CD8-positive, alpha-beta memory T cell (primary cell): Measurements from ENCODE around the gene RAB26. TPM values are rescaled to one million over a fixed set of nuclear protein-coding genes. Genes with fewer than 3 reads are reported as not detected.

ENCODE experiments used
- CTCF ChIA-PET: fragments of 350-600 bp; sonication (Branson Sonifier 250); formaldehyde crosslinking; loops from one replicate; lab custom pipeline; 2021; ENCODE audit warnings: antibody characterized with exemption; lab: Charles Lee
- POLR2A ChIA-PET: fragments of 350-600 bp; sonication (Branson Sonifier 250); formaldehyde crosslinking; loops from one replicate; lab custom pipeline; 2021; ENCODE audit warnings: antibody characterized with exemption; lab: Charles Lee
- DNase-seq, 5 donors: peaks; one replicate each; pipeline versions ENCODE4 v3.0.0 to v3.0.0-alpha.2; 2020 to 2022; ENCODE audit warnings: mixed read lengths in 1 of 5
- H3K27ac ChIP-seq: one replicate; pipeline ENCODE4 v1.7.0; 2013; ENCODE audit warnings: low read depth, mild to moderate bottlenecking, low read length, moderate library complexity
- H3K27me3 ChIP-seq: 2 replicates; pipeline ENCODE4 v1.7.0; 2013; ENCODE audit warnings: low read length, mild to moderate bottlenecking; ENCODE audit not compliant: insufficient read depth, poor library complexity, severe bottlenecking
- H3K36me3 ChIP-seq: 2 replicates; pipeline ENCODE4 v1.7.0; 2013; ENCODE audit warnings: mild to moderate bottlenecking, low read length, moderate library complexity; ENCODE audit not compliant: insufficient read depth
- H3K4me1 ChIP-seq: 2 replicates; pipeline ENCODE4 v1.7.0; 2013; ENCODE audit warnings: mild to moderate bottlenecking, low read length, moderate library complexity; ENCODE audit not compliant: insufficient read depth
- H3K4me3 ChIP-seq: 2 replicates; pipeline ENCODE4 v1.7.0; 2013; ENCODE audit warnings: mild to moderate bottlenecking, low read length
- H3K9me3 ChIP-seq: 2 replicates; pipeline ENCODE4 v1.7.0; 2013; ENCODE audit warnings: mild to moderate bottlenecking, low read length
- H3K27ac Mint-ChIP-seq, 8 donors: one replicate each; pipeline ENCODE4 v1.8.0; 2020 to 2021; ENCODE audit warnings: mixed read lengths in 8 of 8, mild to moderate bottlenecking in 6 of 8, inconsistent platforms in 3 of 8, moderate library complexity in 3 of 8
- H3K27me3 Mint-ChIP-seq, 2 donors: one replicate each; pipeline ENCODE4 v1.8.0; 2020 to 2021; ENCODE audit warnings: mixed read lengths in 2 of 2, mild to moderate bottlenecking in 1 of 2, moderate library complexity in 1 of 2
- H3K36me3 Mint-ChIP-seq, 3 donors: one replicate each; pipeline ENCODE4 v1.8.0; 2020 to 2021; ENCODE audit warnings: mixed read lengths in 3 of 3, inconsistent platforms in 1 of 3, mild to moderate bottlenecking in 1 of 3
- H3K4me1 Mint-ChIP-seq, 3 donors: one replicate each; pipeline ENCODE4 v1.8.0; 2020 to 2021; ENCODE audit warnings: mixed read lengths in 3 of 3, inconsistent platforms in 1 of 3, mild to moderate bottlenecking in 1 of 3
- H3K4me3 Mint-ChIP-seq, 7 donors: one replicate each; pipeline ENCODE4 v1.8.0; 2020 to 2021; ENCODE audit warnings: mixed read lengths in 7 of 7, mild to moderate bottlenecking in 6 of 7, moderate library complexity in 4 of 7, inconsistent platforms in 2 of 7
- H3K9me3 Mint-ChIP-seq, 5 donors: one replicate each; pipeline ENCODE4 v1.8.0; 2020 to 2022; ENCODE audit warnings: mixed read lengths in 5 of 5, mild to moderate bottlenecking in 3 of 5, moderate library complexity in 2 of 5, inconsistent platforms in 1 of 5
- polyA plus RNA-seq: library from polyadenylated mRNA; unstranded; fragments of 300-500 nt; fragmentation: Illumina TruSeq; gene quantifications from one replicate; pipeline ENCODE4 v1.2.3, GENCODE V29; 2021
- total RNA-seq, 2 experiments: library from RNA; stranded (reverse); gene quantifications; one replicate each; pipeline ENCODE4 v1.2.3, GENCODE V29; 2021

RAB26 gene
- total and polyA plus RNA-seq, 3 experiments from 2014 or later = 0.20 to 0.75 (median 0.55) TPM

GRCh38 chr16:2189252-2189893, 40.9 kb downstream of the RAB26 start:
- H3K9me3 ChIP-seq = no peaks in the 10 kb centered on the region
- Mint-ChIP-seq H3K36me3 (peaks cover 0 to under 1% (median 0%) of the 10 kb centered on the region in 3 donors), H3K9me3 (no peaks in the 10 kb centered on the region), H3K4me1 (no peaks in the 10 kb centered on the region), H3K27me3 (peaks cover 0 to 4% of the 10 kb centered on the region in 2 donors), H3K4me3 (no peak overlapping the region), H3K27ac (no peak overlapping the region)
- no peak overlapping the region for H3K4me3 ChIP-seq
- no peaks in the 10 kb centered on the region for H3K36me3 ChIP-seq
- no peak overlapping the region for H3K27ac ChIP-seq
- ChIA-PET CTCF (no interaction called here), POLR2A (no interaction called here)
- no peak for DNase-seq
- peaks cover under 1% of the 10 kb centered on the region for H3K27me3 ChIP-seq
- H3K4me1 ChIP-seq = no peaks in the 10 kb centered on the region

- H3K4me3 Mint-ChIP-seq = no peak overlapping the region
- peaks cover 6 to 10% of the 10 kb centered on the region in 2 donors for H3K27me3 Mint-ChIP-seq
- H3K9me3 Mint-ChIP-seq = no peaks in the 10 kb centered on the region
- peaks cover 0 to 5% (median 4%) of the 10 kb centered on the region in 3 donors for H3K4me1 Mint-ChIP-seq
- ChIA-PET CTCF (no interaction called here), POLR2A (no interaction called here)
- peaks cover 8% of the 10 kb centered on the region for H3K27me3 ChIP-seq
- peaks cover 4% of the 10 kb centered on the region for H3K4me1 ChIP-seq
- H3K27ac ChIP-seq = no peak overlapping the region
- H3K36me3 Mint-ChIP-seq = no peaks in the 10 kb centered on the region
- no peak overlapping the region for H3K27ac Mint-ChIP-seq
- DNase-seq = no peak
- no peaks in the 10 kb centered on the region for H3K9me3 ChIP-seq
- H3K36me3 ChIP-seq = no peaks in the 10 kb centered on the region
- no peak overlapping the region for H3K4me3 ChIP-seq
These were observed 41.7 kb downstream of the RAB26 start for GRCh38 chr16:2190002-2190658.

GRCh38 chr16:2190659-2191445, 42.4 kb downstream of the RAB26 start:
- Mint-ChIP-seq H3K9me3 (no peaks in the 10 kb centered on the region), H3K4me3 (no peak overlapping the region), H3K4me1 (peaks cover 0 to 13% (median 4%) of the 10 kb centered on the region in 3 donors), H3K36me3 (no peaks in the 10 kb centered on the region), H3K27me3 (peaks cover 6 to 10% of the 10 kb centered on the region in 2 donors), H3K27ac (no peak overlapping the region)
- Histone ChIP-seq H3K9me3 (no peaks in the 10 kb centered on the region), H3K36me3 (no peaks in the 10 kb centered on the region), H3K27ac (no peak overlapping the region), H3K4me1 (peaks cover 9% of the 10 kb centered on the region), H3K27me3 (peaks cover 15% of the 10 kb centered on the region), H3K4me3 (no peak overlapping the region)
- POLR2A ChIA-PET = no interaction called here
- DNase-seq = no peak
- CTCF ChIA-PET = no interaction called here

- Mint-ChIP-seq H3K4me1 (peaks cover 0 to 13% (median 4%) of the 10 kb centered on the region in 3 donors), H3K9me3 (no peaks in the 10 kb centered on the region), H3K36me3 (no peaks in the 10 kb centered on the region), H3K27ac (peak overlapping the region in 1 of 8 donors; percentile 33), H3K4me3 (no peak overlapping the region), H3K27me3 (peaks cover 6 to 10% of the 10 kb centered on the region in 2 donors)
- no peak overlapping the region for H3K4me3 ChIP-seq
- ChIA-PET CTCF (no interaction called here), POLR2A (no interaction called here)
- no peak for DNase-seq
- H3K4me1 ChIP-seq = peaks cover 9% of the 10 kb centered on the region
- H3K27ac ChIP-seq = no peak overlapping the region
- H3K27me3 ChIP-seq = peaks cover 15% of the 10 kb centered on the region
- H3K9me3 ChIP-seq = no peaks in the 10 kb centered on the region
- H3K36me3 ChIP-seq = no peaks in the 10 kb centered on the region
These were observed 43.0 kb downstream of the RAB26 start for GRCh38 chr16:2191446-2191706.

GRCh38 chr16:2194166-2194834, 45.9 kb downstream of the RAB26 start:
- H3K4me3 Mint-ChIP-seq = peak overlapping the region in 3 of 7 donors; percentile 44 to 69 (median 51)
- no peaks in the 10 kb centered on the region for H3K36me3 Mint-ChIP-seq
- no peaks in the 10 kb centered on the region for H3K9me3 Mint-ChIP-seq
- H3K27me3 Mint-ChIP-seq = peaks cover 27 to 30% of the 10 kb centered on the region in 2 donors
- peaks cover 0 to 13% (median 4%) of the 10 kb centered on the region in 3 donors for H3K4me1 Mint-ChIP-seq
- H3K9me3 ChIP-seq = no peaks in the 10 kb centered on the region
- ChIA-PET CTCF (interaction anchor here (0.9 to 3.4 kb wide), 19 partner anchors 10 to 320 kb away, joined by 3 to 30 read pairs (median 4); partner anchors contain the start of genes ECI1 and MLST8), POLR2A (interaction anchor here (0.6 to 1.9 kb wide), 4 partner anchors 9 to 307 kb away, joined by 3 to 7 read pairs (median 4); partner anchors contain the start of genes ECI1 and PGP)
- H3K27ac Mint-ChIP-seq = peak overlapping the region in 1 of 8 donors; percentile 14
- H3K27ac ChIP-seq = no peak overlapping the region
- H3K36me3 ChIP-seq = no peaks in the 10 kb centered on the region
- peaks cover 9% of the 10 kb centered on the region for H3K4me1 ChIP-seq
- no peak overlapping the region for H3K4me3 ChIP-seq
- no peak for DNase-seq
- peaks cover 33% of the 10 kb centered on the region for H3K27me3 ChIP-seq

GRCh38 chr16:2194852-2195321, 46.5 kb downstream of the RAB26 start:
- Mint-ChIP-seq H3K27me3 (peaks cover 27 to 30% of the 10 kb centered on the region in 2 donors), H3K36me3 (no peaks in the 10 kb centered on the region), H3K4me1 (peaks cover 0 to 13% (median 4%) of the 10 kb centered on the region in 3 donors), H3K27ac (peak overlapping the region in 1 of 8 donors; percentile 61), H3K4me3 (peak overlapping the region in 6 of 7 donors; percentile 44 to 83 (median 52)), H3K9me3 (no peaks in the 10 kb centered on the region)
- DNase-seq = peak in 4 of 5 donors; percentile 31 to 72 (median 48)
- H3K4me3 ChIP-seq = no peak overlapping the region
- H3K27me3 ChIP-seq = peaks cover 33% of the 10 kb centered on the region
- H3K27ac ChIP-seq = no peak overlapping the region
- H3K4me1 ChIP-seq = peaks cover 9% of the 10 kb centered on the region
- POLR2A ChIA-PET = interaction anchor here (0.6 to 1.9 kb wide), 7 partner anchors 9 to 318 kb away, joined by 3 to 7 read pairs (median 4); partner anchors contain the start of genes ECI1 and PGP
- CTCF ChIA-PET = interaction anchor here (0.6 to 3.4 kb wide), 22 partner anchors 10 to 320 kb away, joined by 3 to 30 read pairs (median 4); partner anchors contain the start of genes ECI1 and MLST8
- H3K36me3 ChIP-seq = no peaks in the 10 kb centered on the region
- H3K9me3 ChIP-seq = no peaks in the 10 kb centered on the region

- peaks cover 33% of the 10 kb centered on the region for H3K27me3 ChIP-seq
- H3K9me3 ChIP-seq = no peaks in the 10 kb centered on the region
- H3K4me1 ChIP-seq = peaks cover 9% of the 10 kb centered on the region
- H3K4me3 ChIP-seq = no peak overlapping the region
- Mint-ChIP-seq H3K27ac (no peak overlapping the region), H3K4me1 (peaks cover 0 to 13% (median 4%) of the 10 kb centered on the region in 3 donors), H3K4me3 (peak overlapping the region in 4 of 7 donors; percentile 36 to 69 (median 49)), H3K27me3 (peaks cover 30 to 31% of the 10 kb centered on the region in 2 donors), H3K36me3 (no peaks in the 10 kb centered on the region), H3K9me3 (no peaks in the 10 kb centered on the region)
- ChIA-PET POLR2A (interaction anchor here (0.6 to 1.9 kb wide), 5 partner anchors 8 to 318 kb away, joined by 3 to 7 read pairs (median 4); partner anchors contain the start of gene PGP), CTCF (interaction anchor here (0.6 to 3.4 kb wide), 21 partner anchors 9 to 319 kb away, joined by 3 to 30 read pairs (median 4); partner anchors contain the start of genes ECI1 and MLST8)
- no peak overlapping the region for H3K27ac ChIP-seq
- DNase-seq = no peak
- no peaks in the 10 kb centered on the region for H3K36me3 ChIP-seq
These were observed 47.1 kb downstream of the RAB26 start for GRCh38 chr16:2195322-2196161.
